ENCODE measurements around the gene SEC24C. TPM values are rescaled to one million over a fixed set of nuclear protein-coding genes. Genes with fewer than 3 reads are reported as not detected.

The SEC24C gene
- total and polyA plus RNA-seq, 2 of the 4 experiments (the other 2 are of a cell fraction) = 74.2 to 88.9 TPM

DNA sequence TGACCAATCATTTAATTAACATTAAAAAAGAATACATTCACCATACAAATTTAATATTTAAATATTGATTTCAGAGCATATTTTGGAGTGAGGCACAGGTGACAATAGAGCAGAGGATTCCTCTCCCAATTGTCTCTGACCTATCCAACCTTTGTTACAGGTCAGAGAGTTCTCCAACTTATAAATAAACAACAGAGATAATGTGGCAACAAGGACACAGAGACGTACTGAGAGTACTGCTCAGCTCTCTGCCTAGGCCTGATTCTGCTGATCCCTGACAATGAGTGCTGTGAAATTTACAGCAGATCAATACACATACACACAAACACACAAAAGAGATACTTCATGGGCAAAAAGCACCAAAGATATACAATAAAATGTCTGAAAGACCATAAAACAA, 27.9 kb upstream of the SEC24C start:
- Histone ChIP-seq H3K27me3 (ENCODE audit: control insufficient read depth, insufficient read depth, low read length) (no peaks in the 10 kb centered on the region), H3K79me1 (ENCODE audit: low read depth in 1 of 2, low read length in 2 of 2) (peaks cover 6 to 12% of the 10 kb centered on the region in 2 experiments; a peak in 3 of 4 replicates), H3K9me1 (ENCODE audit: insufficient read depth, low read length) (peaks cover 10% of the 10 kb centered on the region), H3K27ac (ENCODE audit: insufficient read depth, low read length) (no peak overlapping the region), H3K36me3 (ENCODE audit: control insufficient read depth, insufficient read depth, low read length) (peaks cover 20% of the 10 kb centered on the region), H3K56ac (ENCODE audit: extremely low read depth, insufficient read depth, low read length) (no peak overlapping the region), H3K9me3 (ENCODE audit: control insufficient read depth, insufficient read depth, low read length) (no peaks in the 10 kb centered on the region), H2BK15ac (ENCODE audit: low read depth, low read length) (no peak overlapping the region), H2AK5ac (ENCODE audit: low read depth, low read length) (no peak overlapping the region), H3K4me3 (ENCODE audit: insufficient read depth, low read depth, low read length) (no peak overlapping the region), H2AK9ac (replicated peaks; ENCODE audit: low read depth, low read length, poor library complexity) (no peak overlapping the region), H3K18ac (ENCODE audit: low read depth, low read length) (no peak overlapping the region), H3K9ac (ENCODE audit: low read depth, low read length) (no peak overlapping the region), H3K4ac (ENCODE audit: low read depth, low read length) (no peak overlapping the region), H2BK5ac (ENCODE audit: low read depth, low read length, poor library complexity, severe bottlenecking) (no peak overlapping the region), H4K5ac (ENCODE audit: low read depth, low read length) (no peak overlapping the region), H3K4me1 (ENCODE audit: control insufficient read depth, insufficient read depth, low read length) (peaks cover 2% of the 10 kb centered on the region), H2AFZ (replicated peaks; ENCODE audit: low read length, poor library complexity) (no peak overlapping the region), H4K20me1 (ENCODE audit: insufficient read depth, low read length) (peaks cover 10% of the 10 kb centered on the region), H2BK20ac (ENCODE audit: low read depth, low read length) (no peak overlapping the region), H2BK120ac (ENCODE audit: low read depth, low read length) (no peak overlapping the region), H4K91ac (ENCODE audit: insufficient read depth, low read depth, low read length) (no peak overlapping the region), H4K8ac (ENCODE audit: low read depth in 2 of 2, low read length in 2 of 2) (no peak overlapping the region), H3K23ac (ENCODE audit: low read depth, low read length) (no peak overlapping the region), H3K4me2 (ENCODE audit: low read depth, low read length) (no peak overlapping the region), H3K14ac (replicated peaks; ENCODE audit: low read depth, low read length) (no peak overlapping the region)
- WGBS, 2 experiments (ENCODE audit: extremely low coverage in 2 of 2, insufficient read length in 1 of 2) = 67% methylated on average over 1 of the region's 1 CpG; no CpG with 5 or more reads in 1 of the 2 experiments
- in situ Hi-C loops (cut with MboI; ENCODE audit: low sequenced_read_pairs) = no loop called here
- BruUV-seq (replicated peaks) = no TSS peak
- DNase-seq (no peak), ATAC-seq (ENCODE audit: low read depth) (no peak)
- ChIA-PET CTCF (no interaction called here), POLR2A (ENCODE audit: unreplicated experiment) (no interaction called here)
- TF ChIP-seq RCOR1 (IDR thresholded peaks at IDR 0.05; ENCODE audit: insufficient replicate concordance, low read length) = no peak
- TF ChIP-seq, protein P1, sequence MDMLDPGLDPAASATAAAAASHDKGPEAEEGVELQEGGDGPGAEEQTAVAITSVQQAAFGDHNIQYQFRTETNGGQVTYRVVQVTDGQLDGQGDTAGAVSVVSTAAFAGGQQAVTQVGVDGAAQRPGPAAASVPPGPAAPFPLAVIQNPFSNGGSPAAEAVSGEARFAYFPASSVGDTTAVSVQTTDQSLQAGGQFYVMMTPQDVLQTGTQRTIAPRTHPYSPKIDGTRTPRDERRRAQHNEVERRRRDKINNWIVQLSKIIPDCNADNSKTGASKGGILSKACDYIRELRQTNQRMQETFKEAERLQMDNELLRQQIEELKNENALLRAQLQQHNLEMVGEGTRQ (IDR thresholded peaks at IDR 0.05; ENCODE audit: low read depth, low read length) = no peak
- no peak for TF ChIP-seq BHLHE40 (IDR thresholded peaks at IDR 0.05; ENCODE audit: low read depth, low read length)
- no peak for TF ChIP-seq RAD21 (IDR thresholded peaks at IDR 0.05; ENCODE audit: low read length)
- no peak for TF ChIP-seq FOS (IDR thresholded peaks at IDR 0.05; ENCODE audit: low read depth, low read length)
- TF ChIP-seq CEBPB (IDR thresholded peaks at IDR 0.05; ENCODE audit: low read depth, low read length) = no peak
- TF ChIP-seq MXI1 (IDR thresholded peaks at IDR 0.05; ENCODE audit: borderline replicate concordance, low read depth, low read length) = no peak
- TF ChIP-seq NFE2L2 (IDR thresholded peaks at IDR 0.05; ENCODE audit: low read depth, low read length) = no peak
- TF ChIP-seq, protein P2, sequence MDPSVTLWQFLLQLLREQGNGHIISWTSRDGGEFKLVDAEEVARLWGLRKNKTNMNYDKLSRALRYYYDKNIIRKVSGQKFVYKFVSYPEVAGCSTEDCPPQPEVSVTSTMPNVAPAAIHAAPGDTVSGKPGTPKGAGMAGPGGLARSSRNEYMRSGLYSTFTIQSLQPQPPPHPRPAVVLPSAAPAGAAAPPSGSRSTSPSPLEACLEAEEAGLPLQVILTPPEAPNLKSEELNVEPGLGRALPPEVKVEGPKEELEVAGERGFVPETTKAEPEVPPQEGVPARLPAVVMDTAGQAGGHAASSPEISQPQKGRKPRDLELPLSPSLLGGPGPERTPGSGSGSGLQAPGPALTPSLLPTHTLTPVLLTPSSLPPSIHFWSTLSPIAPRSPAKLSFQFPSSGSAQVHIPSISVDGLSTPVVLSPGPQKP (IDR thresholded peaks at IDR 0.05; ENCODE audit: borderline replicate concordance, low read depth, low read length) = no peak
- TF ChIP-seq MAZ (IDR thresholded peaks at IDR 0.05; ENCODE audit: borderline replicate concordance, low read depth, low read length) = no peak
- TF ChIP-seq RFX5 (IDR thresholded peaks at IDR 0.05; ENCODE audit: low read depth, low read length) = no peak
- no peak for TF ChIP-seq POLR2A (IDR thresholded peaks at IDR 0.05; ENCODE audit: low read depth, low read length)
- TF ChIP-seq CHD1 (IDR thresholded peaks at IDR 0.05; ENCODE audit: low read depth, low read length) = no peak
- TF ChIP-seq, protein P3, sequence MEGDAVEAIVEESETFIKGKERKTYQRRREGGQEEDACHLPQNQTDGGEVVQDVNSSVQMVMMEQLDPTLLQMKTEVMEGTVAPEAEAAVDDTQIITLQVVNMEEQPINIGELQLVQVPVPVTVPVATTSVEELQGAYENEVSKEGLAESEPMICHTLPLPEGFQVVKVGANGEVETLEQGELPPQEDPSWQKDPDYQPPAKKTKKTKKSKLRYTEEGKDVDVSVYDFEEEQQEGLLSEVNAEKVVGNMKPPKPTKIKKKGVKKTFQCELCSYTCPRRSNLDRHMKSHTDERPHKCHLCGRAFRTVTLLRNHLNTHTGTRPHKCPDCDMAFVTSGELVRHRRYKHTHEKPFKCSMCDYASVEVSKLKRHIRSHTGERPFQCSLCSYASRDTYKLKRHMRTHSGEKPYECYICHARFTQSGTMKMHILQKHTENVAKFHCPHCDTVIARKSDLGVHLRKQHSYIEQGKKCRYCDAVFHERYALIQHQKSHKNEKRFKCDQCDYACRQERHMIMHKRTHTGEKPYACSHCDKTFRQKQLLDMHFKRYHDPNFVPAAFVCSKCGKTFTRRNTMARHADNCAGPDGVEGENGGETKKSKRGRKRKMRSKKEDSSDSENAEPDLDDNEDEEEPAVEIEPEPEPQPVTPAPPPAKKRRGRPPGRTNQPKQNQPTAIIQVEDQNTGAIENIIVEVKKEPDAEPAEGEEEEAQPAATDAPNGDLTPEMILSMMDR (conservative IDR thresholded peaks at IDR 0.05; ENCODE audit: low read depth, low read length) = no peak
- TF ChIP-seq SMC3 (IDR thresholded peaks at IDR 0.05; ENCODE audit: low read depth, low read length) = no peak
- dilution Hi-C loops (cut with HindIII; ENCODE audit: low sequenced_read_pairs, unreplicated experiment) = no loop called here
- intact Hi-C loops (cut with micrococcal nuclease) = no loop called here

Data from IMR-90 (cell line).